Measurements from ENCODE around the gene SDHAF1.
"Not testable (repeated sequence)": the region's sequence is repeated elsewhere in the genome, so short reads cannot be mapped to it uniquely, and the experiment has no call there.

SDHAF1 gene

GRCh38 chr19:36040495-36040894 lies 45.5 kb downstream of the SDHAF1 start:
- no peaks in the 10 kb centered on the region for H3K27me3 ChIP-seq (ENCODE audit: control insufficient read depth in 2 of 2, insufficient read depth in 2 of 2, low read length in 2 of 2)
- no peaks in the 10 kb centered on the region for H3K9me3 ChIP-seq (ENCODE audit: control insufficient read depth in 2 of 2, low read length in 2 of 2)
- H3K9ac ChIP-seq (ENCODE audit: low read depth in 1 of 2, low read length in 2 of 2): no peak overlapping the region
- no peak overlapping the region for H3K27ac ChIP-seq (ENCODE audit: low read depth in 2 of 2, low read length in 2 of 2)
- no peaks in the 10 kb centered on the region for H3K36me3 ChIP-seq (ENCODE audit: control insufficient read depth in 2 of 2, insufficient read depth in 2 of 2, low read length in 2 of 2)
- no peak overlapping the region for H3K4me3 ChIP-seq (ENCODE audit: low read length in 2 of 2)
- no peaks in the 10 kb centered on the region for H3K4me1 ChIP-seq (ENCODE audit: control insufficient read depth in 2 of 2, insufficient read depth in 2 of 2, low read length in 2 of 2)

DNA sequence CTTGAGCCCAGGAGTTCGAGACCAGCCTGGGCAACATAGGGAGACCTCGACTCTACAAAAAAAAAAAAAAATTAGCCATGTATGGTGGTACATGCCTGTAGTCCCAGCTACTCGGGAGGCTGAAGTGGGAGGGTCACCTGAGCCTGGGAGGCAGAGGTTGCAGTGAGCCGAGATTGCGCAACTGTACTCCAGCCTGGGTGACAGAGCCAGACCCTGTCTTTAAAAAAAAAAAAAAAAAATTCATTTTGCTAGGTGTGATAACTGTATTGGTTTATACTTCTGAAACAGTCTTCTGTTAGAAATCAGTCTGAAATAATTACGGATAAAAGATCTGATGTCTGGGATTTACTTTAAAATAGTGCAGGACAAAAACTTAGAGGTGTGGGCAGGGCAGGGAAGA lies 46.1 kb downstream of the SDHAF1 start:
- not testable (repeated sequence) for H3K9me3 ChIP-seq (ENCODE audit: control insufficient read depth in 2 of 2, low read length in 2 of 2); H3K4me1 ChIP-seq (ENCODE audit: control insufficient read depth in 2 of 2, insufficient read depth in 2 of 2, low read length in 2 of 2); H3K27ac ChIP-seq (ENCODE audit: low read depth in 2 of 2, low read length in 2 of 2); H3K4me3 ChIP-seq (ENCODE audit: low read length in 2 of 2); H3K36me3 ChIP-seq (ENCODE audit: control insufficient read depth in 2 of 2, insufficient read depth in 2 of 2, low read length in 2 of 2); H3K27me3 ChIP-seq (ENCODE audit: control insufficient read depth in 2 of 2, insufficient read depth in 2 of 2, low read length in 2 of 2); H3K9ac ChIP-seq (ENCODE audit: low read depth in 1 of 2, low read length in 2 of 2)

DNA sequence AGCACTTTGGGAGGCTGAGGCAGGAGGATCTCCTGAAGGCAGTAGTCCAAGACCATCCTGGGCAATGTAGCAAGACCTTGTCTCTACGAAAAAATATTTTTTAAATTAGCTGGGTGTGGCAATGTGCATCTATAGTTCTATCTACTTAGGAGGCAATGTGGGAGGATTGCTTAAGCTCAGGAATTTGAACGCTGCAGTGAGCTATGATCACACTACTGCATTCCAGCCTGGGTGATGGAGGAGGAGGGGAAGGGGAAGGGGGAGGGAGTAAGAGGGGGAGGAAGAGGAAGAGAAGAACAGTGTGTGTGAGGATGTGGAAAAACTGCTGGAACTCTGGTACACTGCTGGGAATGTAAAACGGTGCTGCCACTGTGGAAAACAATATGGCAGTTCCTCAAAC lies 46.8 kb downstream of the SDHAF1 start:
- H3K27ac ChIP-seq (ENCODE audit: low read depth in 2 of 2, low read length in 2 of 2): no peak overlapping the region

GRCh38 chr19:36043952-36044351 lies 49.0 kb downstream of the SDHAF1 start:
- H3K27ac ChIP-seq (ENCODE audit: low read depth in 2 of 2, low read length in 2 of 2): no peak overlapping the region
- H3K9ac ChIP-seq (ENCODE audit: low read depth in 1 of 2, low read length in 2 of 2): no peak overlapping the region
- no peak overlapping the region for H3K4me3 ChIP-seq (ENCODE audit: low read length in 2 of 2)
- no peaks in the 10 kb centered on the region for H3K4me1 ChIP-seq (ENCODE audit: control insufficient read depth in 2 of 2, insufficient read depth in 2 of 2, low read length in 2 of 2)
- no peaks in the 10 kb centered on the region for H3K9me3 ChIP-seq (ENCODE audit: control insufficient read depth in 2 of 2, low read length in 2 of 2)
- H3K36me3 ChIP-seq (ENCODE audit: control insufficient read depth in 2 of 2, insufficient read depth in 2 of 2, low read length in 2 of 2): no peaks in the 10 kb centered on the region
- no peaks in the 10 kb centered on the region for H3K27me3 ChIP-seq (ENCODE audit: control insufficient read depth in 2 of 2, insufficient read depth in 2 of 2, low read length in 2 of 2)

More for the DNA sequence above, 46.8 kb downstream of the SDHAF1 start:
- Histone ChIP-seq H3K36me3 (ENCODE audit: control insufficient read depth in 2 of 2, insufficient read depth in 2 of 2, low read length in 2 of 2) (no peaks in the 10 kb centered on the region), H3K27me3 (ENCODE audit: control insufficient read depth in 2 of 2, insufficient read depth in 2 of 2, low read length in 2 of 2) (no peaks in the 10 kb centered on the region), H3K9me3 (ENCODE audit: control insufficient read depth in 2 of 2, low read length in 2 of 2) (no peaks in the 10 kb centered on the region), H3K4me3 (ENCODE audit: low read length in 2 of 2) (no peak overlapping the region), H3K9ac (ENCODE audit: low read depth in 1 of 2, low read length in 2 of 2) (no peak overlapping the region), H3K4me1 (ENCODE audit: control insufficient read depth in 2 of 2, insufficient read depth in 2 of 2, low read length in 2 of 2) (no peaks in the 10 kb centered on the region)

Measured in mucosa of rectum (tissue), 2 donors.